ENCODE data around the gene AWAT1.
A peak's percentile ranks its signal among the peaks of the same experiment; 100 is the strongest.
"Not testable (repeated sequence)": the region's sequence is repeated elsewhere in the genome, so short reads cannot be mapped to it uniquely, and the experiment has no call there.

AWAT1 gene

GRCh38 chrX:70234355-70234754, at the start of gene AWAT1:
Gene AWAT1, plus strand, starts transcription at chrX:70234655. Its CDS starts 41 bp downstream, at chrX:70234696.
- no peak for DNase-seq (ENCODE audit: low spot score)

- no peak for DNase-seq (ENCODE audit: low spot score)
These were observed 44.2 kb upstream of the AWAT1 start for GRCh38 chrX:70190225-70190624.

DNA sequence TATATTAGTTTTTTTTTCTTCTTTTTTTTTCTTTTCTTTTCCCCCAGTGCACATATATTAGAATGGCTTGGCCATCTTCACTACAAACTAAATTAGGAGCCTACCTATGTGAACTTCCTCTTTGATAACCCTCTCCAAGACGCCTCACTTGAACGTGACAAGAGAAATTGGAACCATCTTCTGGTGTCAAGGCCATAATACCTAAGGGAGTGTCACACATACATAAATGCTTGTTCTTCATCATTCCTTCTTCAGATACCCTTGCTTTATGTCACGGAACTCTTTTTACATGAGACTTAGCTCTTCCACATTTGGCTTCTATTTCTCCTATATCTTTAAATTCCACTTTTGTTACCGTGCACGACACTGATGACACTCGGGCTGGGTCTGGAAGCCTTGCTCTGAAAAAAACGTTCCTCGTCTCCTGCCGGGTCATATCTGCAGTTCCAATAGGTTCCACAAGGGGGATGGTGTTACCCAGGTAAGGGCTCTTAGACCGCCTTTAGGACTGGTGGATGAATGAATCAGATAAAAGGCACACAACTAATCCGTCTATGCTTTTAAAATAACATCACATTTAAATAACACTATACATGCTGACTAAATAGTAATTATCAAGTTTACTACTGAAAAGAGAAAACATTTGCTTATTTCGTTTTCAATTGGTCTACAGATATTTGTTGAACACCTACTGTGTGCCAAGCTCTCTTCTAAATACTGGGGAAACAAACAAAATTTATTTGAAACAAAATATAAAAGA, 37.3 kb upstream of the AWAT1 start:
- peak; percentile 65 for DNase-seq (ENCODE audit: low spot score)

DNA sequence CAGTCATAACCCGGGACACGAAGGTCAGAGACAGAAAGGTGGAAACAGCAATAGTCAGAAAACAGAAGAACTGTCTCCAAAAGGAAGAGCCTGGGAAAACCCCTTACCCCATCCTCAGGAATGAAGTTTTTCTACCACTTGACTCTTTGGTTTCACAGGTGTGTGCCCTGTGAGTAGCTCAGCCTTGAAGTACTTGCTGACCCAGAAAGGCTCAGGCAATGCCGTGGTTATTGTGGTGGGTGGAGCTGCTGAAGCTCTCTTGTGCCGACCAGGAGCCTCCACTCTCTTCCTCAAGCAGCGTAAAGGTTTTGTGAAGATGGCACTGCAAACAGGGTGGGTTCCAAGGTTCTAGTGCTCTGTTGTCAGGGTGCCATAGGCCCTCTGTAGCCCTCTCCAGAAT, 32.7 kb upstream of the AWAT1 start:
- no peak for DNase-seq (ENCODE audit: low spot score)

DNA sequence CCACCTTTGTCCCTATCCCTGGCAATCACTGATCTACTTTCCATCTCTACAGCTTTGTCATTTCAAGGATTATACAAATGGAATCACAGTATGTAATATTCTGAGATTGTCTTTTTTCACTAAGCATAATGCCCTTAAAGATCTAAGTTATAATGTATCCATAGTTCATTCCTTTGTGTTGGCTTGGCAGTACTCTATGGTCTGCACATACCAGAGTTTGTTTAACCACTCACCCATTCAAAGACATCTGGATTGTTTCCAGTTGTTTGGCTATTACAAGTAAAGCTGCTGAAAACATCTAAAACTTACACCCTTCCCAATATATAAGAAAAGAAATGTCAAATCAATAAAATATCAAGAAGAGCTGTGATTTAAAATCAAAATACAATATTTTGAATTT, 26.0 kb upstream of the AWAT1 start:
- no peak for DNase-seq (ENCODE audit: low spot score)

GRCh38 chrX:70209570-70209969, 24.9 kb upstream of the AWAT1 start:
- DNase-seq (ENCODE audit: low spot score): not testable (repeated sequence)

GRCh38 chrX:70219938-70220764, 14.3 kb upstream of the AWAT1 start:
- no peak for DNase-seq (ENCODE audit: low spot score)

- DNase-seq (ENCODE audit: low spot score): no peak
These were observed 8.4 kb upstream of the AWAT1 start for GRCh38 chrX:70226048-70226447.

DNA sequence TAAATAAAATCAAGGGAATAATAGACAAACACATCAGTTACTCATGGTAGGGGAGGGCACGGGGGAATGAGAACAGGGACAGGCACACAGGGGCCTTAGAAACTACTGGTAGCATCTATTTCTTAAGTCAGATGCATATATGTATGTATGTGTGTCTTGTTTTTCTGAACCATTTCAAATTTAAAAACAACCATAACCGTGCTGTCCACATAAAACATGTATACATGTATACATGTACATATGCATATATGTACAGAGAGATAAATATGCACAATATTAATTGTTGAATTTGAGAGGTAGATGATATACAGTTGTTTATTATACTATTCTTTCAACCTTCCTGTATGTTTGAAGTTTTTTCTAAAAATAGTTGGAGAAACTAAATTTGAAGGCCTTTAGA, 7.8 kb upstream of the AWAT1 start:
- DNase-seq (ENCODE audit: low spot score): no peak

- DNase-seq (ENCODE audit: low spot score): no peak
These were observed 2.8 kb upstream of the AWAT1 start for GRCh38 chrX:70231666-70232065.

DNA sequence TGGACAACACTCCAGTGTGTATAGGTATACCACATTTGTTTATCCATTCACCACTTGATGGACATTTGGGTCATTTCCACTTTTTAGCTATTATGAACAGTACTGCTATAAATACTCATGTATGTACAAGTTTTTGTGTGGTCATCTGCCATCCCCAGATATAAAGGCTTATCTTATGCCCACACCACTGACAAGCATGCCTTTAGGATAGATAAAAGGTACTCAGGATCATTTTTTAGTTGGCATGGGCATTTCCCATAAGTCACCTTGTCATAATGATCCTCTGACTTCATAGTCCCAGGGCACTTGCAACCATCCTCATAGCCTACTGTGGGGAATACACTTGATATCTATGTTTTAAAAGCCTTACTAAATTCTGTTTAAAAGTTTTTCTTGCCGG, 6.3 kb downstream of the AWAT1 start:
- DNase-seq (ENCODE audit: low spot score): no peak

DNA sequence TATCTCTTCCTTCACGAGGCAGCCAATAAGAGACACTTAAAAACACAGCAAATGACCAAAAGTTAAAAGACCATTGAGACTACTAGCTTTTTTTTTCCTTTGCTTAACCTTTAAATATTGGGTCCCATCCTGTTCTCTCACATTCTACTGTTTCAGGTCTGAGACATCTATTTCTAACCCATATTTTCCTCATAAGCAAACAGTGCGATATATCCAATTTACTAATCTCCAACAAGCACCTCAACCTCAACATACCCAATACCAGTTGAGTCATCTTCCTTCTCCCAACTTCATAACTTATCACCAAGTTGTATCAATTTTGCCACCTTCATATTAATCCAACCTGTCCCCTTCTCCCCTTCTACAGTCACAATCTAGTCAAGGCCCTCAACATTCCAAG, 7.0 kb downstream of the AWAT1 start:
- no peak for DNase-seq (ENCODE audit: low spot score)

GRCh38 chrX:70243601-70244000, 9.1 kb downstream of the AWAT1 start:
- DNase-seq (ENCODE audit: low spot score): not testable (repeated sequence)

- no peak for DNase-seq (ENCODE audit: low spot score)
These were observed 10.4 kb downstream of the AWAT1 start for GRCh38 chrX:70244881-70245280.

DNA sequence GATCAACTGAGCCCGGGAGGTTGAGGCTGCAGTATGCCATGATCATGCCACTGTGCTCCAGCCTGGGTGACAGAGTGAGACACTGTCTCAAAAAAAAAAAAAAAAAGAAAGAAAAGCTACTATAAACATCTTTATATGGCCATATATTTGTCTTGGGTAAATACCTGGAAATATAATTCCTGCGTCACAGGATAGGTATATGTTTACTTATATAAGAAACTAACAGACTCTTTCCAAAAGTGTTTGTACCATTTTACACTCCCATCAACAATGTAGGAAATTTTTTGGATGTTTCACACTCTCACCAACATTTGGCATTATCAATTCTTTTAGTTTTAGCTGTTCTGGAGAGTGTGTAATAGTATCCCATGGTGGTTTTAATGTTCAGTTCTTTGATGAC, 12.8 kb downstream of the AWAT1 start:
- DNase-seq (ENCODE audit: low spot score): no peak

DNA sequence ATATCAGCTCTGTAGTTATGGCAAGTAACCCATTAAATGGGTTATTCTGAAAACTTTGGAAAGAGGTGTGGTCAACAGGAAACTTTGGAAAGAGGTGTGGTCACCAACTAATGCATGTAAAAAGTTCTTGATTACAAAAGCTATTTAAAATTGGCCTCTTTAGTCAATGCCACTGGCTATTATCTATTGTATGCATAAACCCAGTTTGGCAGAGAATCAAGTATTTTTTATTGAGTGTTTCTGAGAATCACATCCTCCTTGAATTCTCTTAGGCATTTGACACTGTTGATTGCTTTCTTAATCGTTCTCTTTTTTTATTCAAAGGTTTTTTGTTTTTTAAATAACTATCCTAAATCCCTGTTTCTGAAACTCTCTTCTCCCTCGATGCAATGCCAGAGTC, 18.0 kb downstream of the AWAT1 start:
- no peak for DNase-seq (ENCODE audit: low spot score)

- no peak for DNase-seq (ENCODE audit: low spot score)
These were observed 19.1 kb downstream of the AWAT1 start for GRCh38 chrX:70253377-70254062.

DNA sequence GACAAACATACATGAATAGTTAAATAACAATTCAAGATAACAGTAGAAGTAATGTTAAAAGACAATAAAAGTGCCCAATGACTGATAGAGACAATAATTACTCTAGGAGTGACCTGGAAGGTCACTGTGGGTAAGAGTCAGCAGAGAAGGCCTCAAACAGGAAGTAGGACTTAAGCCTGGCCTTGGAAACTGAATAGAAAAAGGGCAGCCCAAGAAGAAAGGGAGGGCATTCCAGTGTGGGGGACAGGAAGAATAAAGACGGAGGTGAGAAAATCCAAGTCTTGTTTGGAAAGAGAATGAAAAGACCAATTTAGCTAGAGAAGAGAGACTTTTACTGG, 19.6 kb downstream of the AWAT1 start:
- DNase-seq (ENCODE audit: low spot score): no peak

DNA sequence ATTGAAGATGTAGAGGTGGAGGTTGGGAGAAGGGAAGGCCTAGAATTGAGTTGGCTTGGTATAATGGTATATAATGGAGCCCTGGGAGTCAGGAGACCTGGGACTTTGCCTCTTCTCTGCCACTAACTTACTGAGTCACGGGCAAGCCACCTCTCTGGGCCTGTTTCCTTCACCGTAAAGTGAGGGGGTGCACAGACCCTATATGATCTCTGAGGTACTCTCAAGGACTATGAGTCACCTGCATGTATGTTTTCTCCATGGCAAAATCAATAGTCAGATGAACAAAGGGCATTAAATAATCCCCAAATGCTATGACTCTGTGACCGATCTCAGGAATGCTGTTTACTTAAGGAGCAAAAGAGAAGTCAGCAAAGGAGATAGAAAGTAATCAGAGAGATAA, 20.5 kb downstream of the AWAT1 start:
- DNase-seq (ENCODE audit: low spot score): no peak

DNA sequence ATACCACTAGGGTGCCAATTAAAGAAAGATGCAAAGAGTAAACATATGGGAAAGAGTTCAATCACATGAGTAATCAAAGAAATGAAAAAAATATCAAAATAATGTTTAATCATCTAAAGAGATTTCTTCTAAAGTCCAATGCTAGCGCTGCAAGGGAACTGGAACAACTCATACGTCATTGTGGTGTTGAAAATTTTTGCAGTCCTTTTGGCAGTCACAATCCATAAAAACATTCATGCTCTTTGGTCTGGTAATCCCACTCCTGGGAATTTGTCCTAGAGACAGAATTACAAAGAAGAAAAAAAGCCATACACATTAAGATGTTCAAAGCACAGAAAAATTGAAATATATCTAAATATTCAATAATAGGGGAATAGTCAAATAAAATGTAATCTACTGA, 21.0 kb downstream of the AWAT1 start:
- DNase-seq (ENCODE audit: low spot score): no peak

DNA sequence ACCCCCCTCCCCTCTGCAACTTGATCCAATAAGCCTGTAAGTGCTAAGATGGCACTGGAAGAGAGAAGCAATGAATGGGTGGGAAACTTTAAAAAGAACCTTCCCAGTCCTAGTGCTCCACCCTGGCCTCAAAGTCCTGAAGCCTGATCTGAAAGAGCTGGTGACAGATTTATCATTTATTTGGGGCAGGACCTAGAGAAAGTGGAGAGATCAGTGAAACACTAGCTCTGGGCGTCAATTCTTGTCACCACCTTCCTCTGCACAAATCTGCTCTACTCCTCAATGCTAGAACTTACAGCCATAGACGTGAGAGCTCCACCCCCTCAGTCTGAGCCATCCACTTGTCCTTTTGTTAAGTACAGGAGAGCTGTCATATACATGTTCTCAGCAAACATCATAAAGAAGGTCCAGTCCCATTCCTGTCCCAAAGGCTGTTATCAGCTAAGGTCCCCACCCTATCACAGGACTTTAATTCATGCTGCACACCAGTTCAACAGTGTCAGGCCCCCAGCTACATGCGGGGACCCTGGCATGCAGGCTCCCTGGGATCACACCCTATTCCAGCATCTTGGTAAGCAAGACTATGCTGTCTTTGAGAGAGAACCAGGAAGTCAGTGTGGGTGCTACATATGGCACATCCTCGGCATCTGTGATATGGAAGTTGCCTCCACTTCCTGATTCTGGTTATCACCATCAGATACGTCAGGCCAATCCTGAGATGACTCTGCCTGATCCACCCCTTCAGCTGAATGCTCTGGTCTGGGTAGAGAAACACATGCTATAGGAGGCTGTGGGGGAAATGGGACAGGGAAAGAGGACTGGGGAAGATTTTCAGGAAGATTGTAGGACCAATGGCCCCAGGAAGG, 23.2 kb downstream of the AWAT1 start:
- DNase-seq (ENCODE audit: low spot score): no peak

DNA sequence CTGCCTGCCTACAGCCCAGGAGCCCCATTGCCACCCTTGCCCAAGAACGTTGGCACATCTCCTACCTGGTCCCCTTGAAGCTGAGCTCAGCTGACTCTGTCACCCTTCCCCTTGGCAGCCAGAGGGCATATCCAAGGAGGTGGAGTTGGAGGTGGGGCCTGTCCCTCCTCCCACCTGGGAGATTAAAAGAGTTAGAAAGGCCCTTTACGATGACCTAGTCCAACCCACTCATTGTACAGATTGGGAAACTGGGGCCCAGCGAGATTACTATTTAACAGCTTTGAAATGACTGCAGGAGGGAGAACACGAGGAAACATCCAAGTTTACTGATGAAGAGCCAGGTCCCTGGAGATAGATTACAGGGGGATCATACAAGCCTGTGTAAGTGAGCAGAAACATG, 25.6 kb downstream of the AWAT1 start, which contains the start of gene P2RY4:
P2RY4 (minus strand) TSS at position 101 of the 400 bp plus-strand sequence. CDS start 580 bp downstream, outside the sequence.
- no peak for DNase-seq (ENCODE audit: low spot score)

All from D341Med (cell line).